ENCODE data around the gene PDILT.
"Not testable (repeated sequence)": the region's sequence is repeated elsewhere in the genome, so short reads cannot be mapped to it uniquely, and the experiment has no call there.

PDILT gene

DNA sequence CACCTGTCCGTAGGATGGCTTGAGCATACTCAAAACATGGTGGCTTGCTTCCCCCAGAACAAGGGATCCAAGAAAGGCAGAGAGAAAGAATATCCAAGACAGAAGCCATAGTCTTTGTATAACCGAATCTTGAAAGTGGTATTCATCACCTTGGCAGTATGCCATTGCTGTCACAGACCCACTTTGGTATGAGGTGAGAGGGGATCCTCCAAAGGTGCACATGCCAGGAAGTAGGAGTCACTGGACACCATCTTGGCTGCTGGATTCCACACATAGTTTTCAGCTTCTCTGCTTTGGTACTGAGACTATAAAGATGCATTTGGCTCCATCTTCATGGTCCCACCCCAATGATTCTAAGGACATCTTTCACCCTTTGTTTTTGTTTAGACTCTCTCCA, 22.9 kb upstream of the PDILT start:
- not testable (repeated sequence) for H3K27me3 ChIP-seq (ENCODE audit: control insufficient read depth, insufficient read depth, low read length); H3K4me3 ChIP-seq (ENCODE audit: low read length); H3K4me1 ChIP-seq (ENCODE audit: control insufficient read depth, low read depth, low read length); H3K36me3 ChIP-seq (ENCODE audit: control insufficient read depth, low read depth, low read length); H3K9me3 ChIP-seq (ENCODE audit: control insufficient read depth, low read depth, low read length); H3K9ac ChIP-seq (ENCODE audit: low read length); H3K27ac ChIP-seq (ENCODE audit: low read length)

DNA sequence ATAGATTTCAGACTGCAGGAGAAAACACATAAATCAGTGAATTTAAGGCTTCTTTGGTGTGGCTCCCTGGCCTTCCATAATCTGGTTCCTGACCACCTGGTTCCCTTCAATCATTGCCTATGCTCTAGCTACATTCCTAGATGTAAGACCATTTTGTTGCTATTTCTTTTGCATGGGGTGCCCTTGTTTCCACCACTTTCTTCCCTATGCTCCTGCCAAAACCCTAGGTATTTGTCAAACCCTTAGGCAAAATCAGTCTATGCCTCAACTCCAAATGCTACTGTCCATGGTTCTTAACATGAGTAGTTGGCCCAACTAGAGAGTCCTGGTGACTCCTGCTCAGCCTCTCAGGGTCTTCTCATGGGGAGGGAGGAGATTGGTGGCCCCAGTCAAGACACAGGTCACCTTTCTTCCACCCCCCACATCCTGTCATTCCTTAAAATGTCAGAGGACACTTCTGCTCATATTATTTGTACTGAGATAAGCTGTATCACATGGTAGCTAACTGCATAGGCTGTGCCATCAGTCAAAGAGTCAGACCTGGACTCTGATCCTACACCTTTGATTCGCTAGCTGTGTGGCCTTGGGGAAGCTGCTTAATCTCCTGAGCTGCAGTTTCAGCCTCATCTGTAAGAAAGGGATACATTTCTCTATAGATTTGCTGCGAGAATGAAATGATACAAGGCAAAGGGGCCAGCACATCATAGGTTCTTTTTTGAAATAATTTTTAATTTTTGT, 19.8 kb upstream of the PDILT start:
- H3K4me3 ChIP-seq (ENCODE audit: low read length), result no peak overlapping the region
- H3K27ac ChIP-seq (ENCODE audit: low read length), result no peak overlapping the region
- no peaks in the 10 kb centered on the region for H3K27me3 ChIP-seq (ENCODE audit: control insufficient read depth, insufficient read depth, low read length)
- H3K36me3 ChIP-seq (ENCODE audit: control insufficient read depth, low read depth, low read length), result no peaks in the 10 kb centered on the region
- H3K4me1 ChIP-seq (ENCODE audit: control insufficient read depth, low read depth, low read length), result no peaks in the 10 kb centered on the region
- no peak overlapping the region for H3K9ac ChIP-seq (ENCODE audit: low read length)
- no peaks in the 10 kb centered on the region for H3K9me3 ChIP-seq (ENCODE audit: control insufficient read depth, low read depth, low read length)

DNA sequence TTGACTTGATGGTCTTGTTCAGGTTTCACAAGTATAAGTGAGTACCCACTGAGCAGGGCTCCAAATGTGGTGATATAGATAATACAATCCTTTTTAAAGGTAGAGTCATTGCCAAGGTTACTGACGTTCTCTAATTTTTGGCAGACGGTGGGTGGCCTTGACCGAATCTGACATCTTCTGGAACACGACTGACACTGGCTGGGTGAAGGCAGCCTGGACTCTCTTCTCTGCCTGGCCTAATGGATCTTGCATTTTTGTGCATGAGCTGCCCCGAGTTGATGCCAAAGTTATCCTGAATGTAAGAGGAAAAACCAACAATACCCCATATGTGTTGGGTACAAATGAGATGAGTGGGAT, 19.2 kb upstream of the PDILT start:
- H3K4me1 ChIP-seq (ENCODE audit: control insufficient read depth, low read depth, low read length); H3K4me3 ChIP-seq (ENCODE audit: low read length); H3K9me3 ChIP-seq (ENCODE audit: control insufficient read depth, low read depth, low read length); H3K9ac ChIP-seq (ENCODE audit: low read length); H3K36me3 ChIP-seq (ENCODE audit: control insufficient read depth, low read depth, low read length); H3K27me3 ChIP-seq (ENCODE audit: control insufficient read depth, insufficient read depth, low read length); H3K27ac ChIP-seq (ENCODE audit: low read length): not testable (repeated sequence)

- not testable (repeated sequence) for H3K9ac ChIP-seq (ENCODE audit: low read length); H3K4me3 ChIP-seq (ENCODE audit: low read length); H3K4me1 ChIP-seq (ENCODE audit: control insufficient read depth, low read depth, low read length); H3K36me3 ChIP-seq (ENCODE audit: control insufficient read depth, low read depth, low read length); H3K27ac ChIP-seq (ENCODE audit: low read length); H3K27me3 ChIP-seq (ENCODE audit: control insufficient read depth, insufficient read depth, low read length); H3K9me3 ChIP-seq (ENCODE audit: control insufficient read depth, low read depth, low read length)
Measured at GRCh38 chr16:20421748-20422147, 17.2 kb upstream of the PDILT start.

DNA sequence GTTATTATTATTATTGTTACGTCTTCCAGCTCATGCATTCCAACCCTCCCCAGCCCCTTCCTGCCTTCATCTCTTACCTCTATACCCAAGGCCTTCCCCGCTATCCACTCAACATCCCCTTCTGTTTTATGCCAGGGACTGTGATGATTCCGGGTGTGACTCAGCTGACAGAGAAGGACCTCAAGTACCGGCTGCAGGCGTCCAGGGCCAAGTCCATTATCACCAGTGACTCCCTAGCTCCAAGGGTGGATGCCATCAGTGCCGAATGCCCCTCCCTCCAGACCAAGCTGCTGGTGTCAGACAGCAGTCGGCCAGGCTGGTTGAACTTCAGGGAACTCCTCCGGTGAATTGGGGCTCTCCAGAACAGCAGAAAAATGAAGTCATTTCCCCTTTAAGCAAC, 14.6 kb upstream of the PDILT start:
- not testable (repeated sequence) for H3K9me3 ChIP-seq (ENCODE audit: control insufficient read depth, low read depth, low read length); H3K27ac ChIP-seq (ENCODE audit: low read length); H3K36me3 ChIP-seq (ENCODE audit: control insufficient read depth, low read depth, low read length); H3K27me3 ChIP-seq (ENCODE audit: control insufficient read depth, insufficient read depth, low read length); H3K4me1 ChIP-seq (ENCODE audit: control insufficient read depth, low read depth, low read length); H3K9ac ChIP-seq (ENCODE audit: low read length); H3K4me3 ChIP-seq (ENCODE audit: low read length)

DNA sequence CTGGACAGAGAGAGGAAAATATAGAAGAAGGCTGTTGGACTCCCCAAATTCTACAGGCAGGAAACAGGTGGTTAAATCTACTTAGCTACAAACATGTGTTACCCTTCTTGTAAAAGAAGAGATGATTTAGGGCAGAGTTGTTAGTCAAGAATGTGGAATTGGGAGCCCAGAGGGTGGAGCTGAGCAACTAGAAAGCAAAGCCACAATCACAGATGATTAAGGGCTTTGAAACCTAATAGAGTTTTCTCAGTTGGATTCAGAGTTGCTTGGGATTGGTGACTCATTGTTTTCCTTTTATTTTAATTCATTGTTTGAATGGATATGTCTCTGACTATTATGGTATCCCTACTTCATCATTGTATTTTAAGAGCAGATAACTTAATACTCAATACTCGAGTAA, 11.0 kb upstream of the PDILT start:
- Histone ChIP-seq H3K36me3 (ENCODE audit: control insufficient read depth, low read depth, low read length) (no peaks in the 10 kb centered on the region), H3K9ac (ENCODE audit: low read length) (no peak overlapping the region), H3K4me1 (ENCODE audit: control insufficient read depth, low read depth, low read length) (no peaks in the 10 kb centered on the region), H3K4me3 (ENCODE audit: low read length) (no peak overlapping the region), H3K27ac (ENCODE audit: low read length) (no peak overlapping the region), H3K9me3 (ENCODE audit: control insufficient read depth, low read depth, low read length) (no peaks in the 10 kb centered on the region), H3K27me3 (ENCODE audit: control insufficient read depth, insufficient read depth, low read length) (no peaks in the 10 kb centered on the region)

DNA sequence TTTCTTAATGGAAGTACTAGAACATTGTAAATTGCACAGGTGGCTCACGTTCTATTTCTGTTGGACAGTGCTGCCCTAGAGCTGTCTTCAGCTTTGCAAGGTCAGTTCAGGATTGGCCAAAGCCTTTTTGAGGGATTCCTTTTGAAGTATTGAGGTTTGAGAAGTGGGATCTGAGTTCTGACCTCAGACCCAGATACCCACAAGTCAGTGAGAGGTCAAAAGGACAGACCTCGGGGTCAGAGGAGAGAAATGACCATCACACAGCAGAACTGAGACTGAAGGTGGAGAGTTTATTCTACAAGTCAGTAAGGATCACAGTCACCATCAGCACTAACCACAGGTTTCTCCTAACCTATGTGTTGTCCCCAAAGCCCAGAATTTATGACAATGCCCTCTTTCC, 6.5 kb upstream of the PDILT start:
- H3K4me1 ChIP-seq (ENCODE audit: control insufficient read depth, low read depth, low read length), result no peaks in the 10 kb centered on the region
- no peaks in the 10 kb centered on the region for H3K27me3 ChIP-seq (ENCODE audit: control insufficient read depth, insufficient read depth, low read length)
- H3K27ac ChIP-seq (ENCODE audit: low read length), result no peak overlapping the region
- no peak overlapping the region for H3K4me3 ChIP-seq (ENCODE audit: low read length)
- no peaks in the 10 kb centered on the region for H3K9me3 ChIP-seq (ENCODE audit: control insufficient read depth, low read depth, low read length)
- H3K9ac ChIP-seq (ENCODE audit: low read length), result no peak overlapping the region
- H3K36me3 ChIP-seq (ENCODE audit: control insufficient read depth, low read depth, low read length), result no peaks in the 10 kb centered on the region

DNA sequence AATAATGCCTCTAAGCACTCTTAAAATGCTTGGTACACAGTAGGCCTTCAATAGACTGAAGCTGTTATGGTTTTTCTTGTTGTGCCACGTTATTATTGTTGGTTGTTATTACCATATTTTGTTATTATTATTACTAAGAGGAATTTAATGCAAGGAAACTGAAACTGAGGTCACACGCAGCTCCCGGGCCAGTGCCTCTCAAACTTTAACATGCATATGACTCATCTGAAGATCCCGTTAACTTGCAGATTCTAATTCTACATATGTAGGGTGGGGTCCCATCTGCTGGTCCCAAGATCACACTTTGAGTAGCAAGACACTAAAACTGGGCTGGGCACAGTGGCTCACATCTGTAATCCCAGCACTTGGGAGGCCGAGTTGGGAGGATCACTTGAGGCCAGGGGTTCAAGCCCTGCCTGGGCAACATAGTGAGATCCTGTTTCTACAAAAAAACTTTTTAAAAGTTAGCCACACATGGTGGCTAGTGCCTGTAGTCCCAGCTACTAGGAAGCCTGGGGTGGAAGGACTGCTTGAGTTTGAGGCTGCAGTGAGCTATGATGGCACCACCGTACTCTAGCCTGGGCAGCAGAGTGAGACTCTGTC, 5.7 kb upstream of the PDILT start:
- Histone ChIP-seq H3K27me3 (ENCODE audit: control insufficient read depth, insufficient read depth, low read length) (no peaks in the 10 kb centered on the region), H3K27ac (ENCODE audit: low read length) (no peak overlapping the region), H3K9ac (ENCODE audit: low read length) (no peak overlapping the region), H3K4me1 (ENCODE audit: control insufficient read depth, low read depth, low read length) (no peaks in the 10 kb centered on the region), H3K9me3 (ENCODE audit: control insufficient read depth, low read depth, low read length) (no peaks in the 10 kb centered on the region), H3K36me3 (ENCODE audit: control insufficient read depth, low read depth, low read length) (no peaks in the 10 kb centered on the region), H3K4me3 (ENCODE audit: low read length) (no peak overlapping the region)

- H3K4me1 ChIP-seq (ENCODE audit: control insufficient read depth, low read depth, low read length), result no peaks in the 10 kb centered on the region
- H3K27me3 ChIP-seq (ENCODE audit: control insufficient read depth, insufficient read depth, low read length), result no peaks in the 10 kb centered on the region
- H3K9ac ChIP-seq (ENCODE audit: low read length), result no peak within 1 kb of the TSS
- no peak within 1 kb of the TSS for H3K27ac ChIP-seq (ENCODE audit: low read length)
- no peaks in the 10 kb centered on the region for H3K36me3 ChIP-seq (ENCODE audit: control insufficient read depth, low read depth, low read length)
- no peaks in the 10 kb centered on the region for H3K9me3 ChIP-seq (ENCODE audit: control insufficient read depth, low read depth, low read length)
- H3K4me3 ChIP-seq (ENCODE audit: low read length), result no peak within 1 kb of the TSS
Measured at GRCh38 chr16:20409398-20410120, 5.0 kb upstream of the PDILT start, which contains the start of gene ACSM5. ACSM5 (plus strand) TSS chr16:20409534; CDS start chr16:20411485, 1,951 bp downstream.

DNA sequence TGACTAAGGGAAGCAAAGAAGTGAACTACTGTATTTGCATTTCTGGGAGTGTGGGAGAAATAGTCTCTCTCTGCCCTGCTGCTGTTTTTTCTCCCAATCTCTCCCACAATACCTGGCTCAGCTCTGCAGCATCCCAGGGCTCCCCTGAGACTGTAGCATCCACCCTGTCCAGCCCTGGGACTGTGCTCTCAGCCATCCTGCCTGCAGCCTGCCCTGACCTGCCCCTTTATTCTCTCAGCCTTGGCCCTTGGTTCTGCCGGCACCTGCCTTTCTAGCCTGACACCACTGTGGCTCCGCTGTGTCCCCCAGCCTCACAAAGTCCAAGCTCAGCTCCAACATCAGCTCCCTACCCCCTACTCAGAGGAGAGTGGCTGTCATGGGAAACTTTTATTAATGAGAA, 1.9 kb downstream of the PDILT start:
- H3K36me3 ChIP-seq (ENCODE audit: control insufficient read depth, low read depth, low read length), result no peaks in the 10 kb centered on the region
- H3K4me3 ChIP-seq (ENCODE audit: low read length), result no peak overlapping the region
- no peak overlapping the region for H3K27ac ChIP-seq (ENCODE audit: low read length)
- H3K27me3 ChIP-seq (ENCODE audit: control insufficient read depth, insufficient read depth, low read length), result no peaks in the 10 kb centered on the region
- H3K9me3 ChIP-seq (ENCODE audit: control insufficient read depth, low read depth, low read length), result no peaks in the 10 kb centered on the region
- no peaks in the 10 kb centered on the region for H3K4me1 ChIP-seq (ENCODE audit: control insufficient read depth, low read depth, low read length)
- H3K9ac ChIP-seq (ENCODE audit: low read length), result no peak overlapping the region

DNA sequence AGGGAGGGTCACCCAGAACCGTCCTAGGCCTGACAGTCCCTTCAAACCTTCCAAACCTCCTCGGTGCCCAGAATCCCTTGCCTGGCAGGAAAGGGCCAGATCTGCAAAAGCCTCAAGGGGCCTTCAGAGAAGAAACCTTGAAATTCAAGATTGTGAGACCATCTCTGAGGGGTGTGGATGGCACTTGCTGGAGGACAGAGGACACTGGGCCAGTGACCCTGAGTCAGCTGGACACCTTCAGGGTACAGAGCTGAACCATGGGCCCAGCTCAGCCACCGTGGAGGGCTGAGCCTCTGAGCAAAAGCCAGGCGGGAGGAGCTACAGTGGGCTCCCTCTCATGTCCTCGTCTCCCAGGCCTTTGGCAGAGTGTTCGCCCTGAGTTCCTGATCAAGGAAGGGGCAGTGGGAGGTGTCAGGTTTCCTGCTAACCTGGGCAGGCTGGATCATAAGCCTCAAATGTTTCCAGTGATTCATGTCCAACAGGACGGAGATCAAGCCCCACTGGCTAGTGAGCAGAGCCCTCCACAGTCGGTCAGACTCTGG, 3.0 kb downstream of the PDILT start:
- Histone ChIP-seq H3K27ac (ENCODE audit: low read length) (no peak overlapping the region), H3K9ac (ENCODE audit: low read length) (no peak overlapping the region), H3K4me1 (ENCODE audit: control insufficient read depth, low read depth, low read length) (no peaks in the 10 kb centered on the region), H3K36me3 (ENCODE audit: control insufficient read depth, low read depth, low read length) (no peaks in the 10 kb centered on the region), H3K9me3 (ENCODE audit: control insufficient read depth, low read depth, low read length) (no peaks in the 10 kb centered on the region), H3K4me3 (ENCODE audit: low read length) (no peak overlapping the region), H3K27me3 (ENCODE audit: control insufficient read depth, insufficient read depth, low read length) (no peaks in the 10 kb centered on the region)

Measured in iPS-18a (cell line).